Activated naive CD4-positive, alpha-beta T cell treated with anti-CD3 and anti-CD28 coated beads, Interleukin-2, amount 50 U/mL, for 24 hours (primary cell): Measurements from ENCODE around the gene GARS1.
"Not testable (repeated sequence)": the region's sequence is repeated elsewhere in the genome, so short reads cannot be mapped to it uniquely, and the experiment has no call there.

ENCODE experiments used
- H3K27ac Mint-ChIP-seq: one replicate; pipeline ENCODE4 v1.8.0; 2021; ENCODE audit warnings: mild to moderate bottlenecking, mixed read lengths
- H3K27me3 Mint-ChIP-seq: one replicate; pipeline ENCODE4 v1.8.0; 2021; ENCODE audit warnings: mixed read lengths
- H3K36me3 Mint-ChIP-seq: one replicate; pipeline ENCODE4 v1.8.0; 2021; ENCODE audit warnings: mixed read lengths
- H3K4me1 Mint-ChIP-seq: one replicate; pipeline ENCODE4 v1.8.0; 2021; ENCODE audit warnings: mixed read lengths
- H3K4me3 Mint-ChIP-seq: one replicate; pipeline ENCODE4 v1.8.0; 2021; ENCODE audit warnings: mild to moderate bottlenecking, mixed read lengths
- H3K9me3 Mint-ChIP-seq: one replicate; pipeline ENCODE4 v1.8.0; 2021; ENCODE audit warnings: mixed read lengths

GARS1 gene

DNA sequence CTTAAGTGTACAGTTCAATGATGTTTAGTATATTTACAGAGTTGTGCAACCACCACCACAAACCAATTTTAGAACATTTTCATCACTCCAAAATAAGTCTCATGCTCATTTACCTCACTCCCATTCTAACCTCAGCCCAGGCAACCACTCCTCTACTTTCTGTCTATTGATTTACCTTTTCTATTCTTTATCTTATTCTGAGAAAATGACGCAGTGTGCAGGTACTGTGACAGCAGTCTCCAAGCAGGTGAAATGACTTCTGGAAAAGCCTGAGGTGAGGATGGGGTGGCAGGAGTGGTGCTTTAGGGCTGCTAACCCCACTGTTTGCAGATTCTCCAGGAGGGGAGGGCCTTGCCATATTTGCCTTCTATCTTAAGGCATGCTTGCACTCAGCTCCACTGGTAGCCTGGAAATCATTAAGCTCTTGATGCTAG lies 39.5 kb downstream of the GARS1 start:
- peaks cover 5% of the 10 kb centered on the region for H3K4me1 Mint-ChIP-seq
- H3K9me3 Mint-ChIP-seq = no peaks in the 10 kb centered on the region
- no peaks in the 10 kb centered on the region for H3K27me3 Mint-ChIP-seq
- H3K36me3 Mint-ChIP-seq = peaks cover 34% of the 10 kb centered on the region
- H3K27ac Mint-ChIP-seq = peak overlapping the region; percentile 8
- H3K4me3 Mint-ChIP-seq = no peak overlapping the region

DNA sequence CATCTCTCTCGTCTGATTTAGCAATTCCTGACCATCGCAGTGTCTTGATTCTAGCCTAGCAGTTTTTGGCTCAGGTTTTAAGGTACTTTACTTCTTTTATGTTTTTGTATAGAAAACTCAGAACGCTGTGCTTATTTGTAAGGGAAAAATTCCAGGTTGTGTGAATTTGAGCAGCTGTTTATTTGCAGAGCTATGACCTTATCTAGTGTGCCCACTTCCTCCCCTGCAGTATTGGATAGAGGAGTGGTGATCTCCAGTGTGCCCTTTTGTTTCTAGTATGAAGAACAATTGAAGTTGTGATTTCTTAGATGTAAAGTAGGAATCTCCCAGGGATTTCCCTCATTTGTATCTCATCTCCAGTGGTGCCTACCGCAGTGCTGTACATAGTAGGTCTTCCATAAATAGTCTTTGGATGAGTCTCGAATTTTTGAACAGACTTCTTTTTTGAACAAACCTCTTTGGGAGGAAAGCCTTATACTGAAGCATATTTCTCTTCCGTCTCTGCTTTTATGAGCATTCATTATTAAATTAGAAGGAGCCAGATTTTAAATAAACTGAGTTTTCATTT lies 40.0 kb downstream of the GARS1 start:
- Mint-ChIP-seq H3K36me3 (peaks cover 34% of the 10 kb centered on the region), H3K27ac (no peak overlapping the region), H3K4me1 (peaks cover 5% of the 10 kb centered on the region), H3K27me3 (no peaks in the 10 kb centered on the region), H3K9me3 (no peaks in the 10 kb centered on the region), H3K4me3 (no peak overlapping the region)

DNA sequence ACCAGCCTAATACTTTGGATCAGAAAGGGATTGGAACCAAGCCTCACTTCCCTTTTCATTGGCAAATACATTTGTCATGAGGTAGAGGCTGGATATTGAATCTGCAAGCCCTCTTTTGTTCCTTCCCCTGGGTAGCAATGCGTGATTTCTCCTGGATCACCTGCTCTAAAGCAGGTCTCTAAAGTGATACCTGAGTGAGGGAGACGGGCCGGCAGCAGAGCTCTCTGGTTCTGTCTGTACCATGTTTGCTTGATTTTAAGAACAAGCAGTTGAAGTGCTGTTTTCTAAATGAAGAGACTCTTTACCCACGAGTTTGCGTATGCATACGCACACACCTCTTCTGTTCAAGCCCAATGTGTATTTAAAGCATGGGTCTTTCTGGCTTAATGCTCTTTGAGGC lies 41.1 kb downstream of the GARS1 start:
- no peaks in the 10 kb centered on the region for H3K27me3 Mint-ChIP-seq
- no peaks in the 10 kb centered on the region for H3K9me3 Mint-ChIP-seq
- peaks cover 34% of the 10 kb centered on the region for H3K36me3 Mint-ChIP-seq
- H3K4me1 Mint-ChIP-seq = peaks cover 5% of the 10 kb centered on the region
- H3K27ac Mint-ChIP-seq = no peak overlapping the region
- H3K4me3 Mint-ChIP-seq = no peak overlapping the region

DNA sequence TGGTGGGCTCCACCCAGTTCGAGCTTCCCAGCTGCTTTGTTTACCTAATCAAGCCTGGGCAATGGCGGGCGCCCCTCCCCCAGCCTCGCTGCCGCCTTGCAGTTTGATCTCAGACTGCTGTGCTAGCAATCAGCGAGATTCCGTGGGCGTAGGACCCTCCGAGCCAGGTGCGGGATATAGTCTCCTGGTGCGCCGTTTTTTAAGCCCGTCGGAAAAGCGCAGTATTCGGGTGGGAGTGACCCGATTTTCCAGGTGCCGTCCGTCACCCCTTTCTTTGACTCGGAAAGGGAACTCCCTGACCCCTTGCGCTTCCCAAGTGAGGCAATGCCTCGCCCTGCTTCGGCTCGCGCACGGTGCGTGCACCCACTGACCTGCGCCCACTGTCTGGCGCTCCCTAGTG lies 47.6 kb downstream of the GARS1 start:
- H3K36me3 Mint-ChIP-seq, H3K9me3 Mint-ChIP-seq, H3K27ac Mint-ChIP-seq, H3K4me3 Mint-ChIP-seq, H3K27me3 Mint-ChIP-seq, H3K4me1 Mint-ChIP-seq: not testable (repeated sequence)

DNA sequence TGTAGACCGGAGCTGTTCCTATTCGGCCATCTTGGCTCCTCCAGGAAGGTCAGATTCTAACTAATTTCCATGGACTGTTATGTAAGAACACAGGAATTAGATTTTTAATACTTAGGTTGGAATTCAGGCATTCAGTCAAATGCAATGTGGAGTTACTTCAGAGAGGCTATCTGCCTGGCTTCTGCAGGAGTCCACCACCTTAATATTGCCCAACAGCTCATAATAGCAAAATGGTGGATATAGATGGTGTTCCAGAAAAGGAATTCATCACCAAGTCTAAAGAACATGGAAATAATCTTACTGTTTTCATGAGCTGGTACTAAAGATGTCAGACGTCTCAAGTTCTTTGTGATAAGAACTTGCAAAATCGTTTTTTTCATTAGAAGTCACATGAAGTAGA lies 48.1 kb downstream of the GARS1 start:
- H3K9me3 Mint-ChIP-seq = no peaks in the 10 kb centered on the region
- no peak overlapping the region for H3K27ac Mint-ChIP-seq
- H3K36me3 Mint-ChIP-seq = peaks cover 5% of the 10 kb centered on the region
- no peaks in the 10 kb centered on the region for H3K4me1 Mint-ChIP-seq
- H3K27me3 Mint-ChIP-seq = no peaks in the 10 kb centered on the region
- no peak overlapping the region for H3K4me3 Mint-ChIP-seq

DNA sequence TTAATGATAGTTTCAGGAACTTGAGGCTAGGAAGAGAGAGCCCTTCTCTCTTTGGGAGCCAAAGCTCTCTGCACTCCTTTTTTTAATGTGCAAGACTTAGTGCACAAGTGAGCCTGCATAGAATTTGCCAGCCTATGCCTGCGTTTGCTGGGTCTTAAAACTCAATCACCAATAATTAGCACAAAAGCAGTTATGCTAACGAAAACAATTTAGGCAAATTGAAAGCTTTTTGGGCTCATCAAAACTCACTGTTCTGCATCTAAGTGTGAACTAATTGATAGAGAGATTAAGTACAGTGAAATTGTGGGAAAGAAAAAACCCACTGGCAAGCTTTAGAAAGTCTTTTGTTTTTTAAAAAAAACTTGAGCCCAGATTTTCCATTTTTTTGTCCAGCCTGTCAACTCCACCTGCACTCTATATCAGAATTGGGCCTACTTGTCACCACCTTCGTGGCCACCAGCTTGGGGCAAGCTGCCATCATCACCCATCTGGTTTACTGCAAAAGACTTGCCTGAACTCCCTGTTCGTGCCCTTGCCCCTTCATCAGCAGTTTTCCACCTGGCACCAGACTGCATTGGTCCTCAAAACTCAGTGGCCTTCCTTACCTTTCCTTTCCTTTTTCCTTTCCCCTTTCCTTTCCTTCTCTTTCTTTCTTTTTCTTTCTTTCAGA lies 49.7 kb downstream of the GARS1 start:
- Mint-ChIP-seq H3K4me3 (no peak overlapping the region), H3K9me3 (no peaks in the 10 kb centered on the region), H3K36me3 (peaks cover 5% of the 10 kb centered on the region), H3K27ac (no peak overlapping the region), H3K4me1 (no peaks in the 10 kb centered on the region), H3K27me3 (no peaks in the 10 kb centered on the region)

DNA sequence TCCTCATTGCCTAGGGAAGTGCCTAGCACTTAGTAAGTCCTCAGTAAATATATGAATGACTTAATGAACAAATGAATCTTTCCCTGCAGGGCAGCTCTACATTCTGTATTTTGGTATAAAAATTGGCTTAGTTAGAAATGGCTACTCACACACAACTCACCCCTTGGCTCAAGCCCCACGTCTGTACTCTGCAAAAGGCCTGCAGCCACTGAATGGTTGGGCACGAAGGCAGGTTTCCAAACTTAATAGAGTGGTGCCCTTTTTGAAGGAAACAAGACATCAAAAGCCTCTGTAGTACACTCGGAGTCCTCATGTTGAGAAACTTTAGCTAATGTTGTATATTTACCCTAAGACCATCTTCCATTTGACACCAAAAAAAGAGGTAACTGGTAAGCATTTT lies 51.0 kb downstream of the GARS1 start:
- no peak overlapping the region for H3K27ac Mint-ChIP-seq

DNA sequence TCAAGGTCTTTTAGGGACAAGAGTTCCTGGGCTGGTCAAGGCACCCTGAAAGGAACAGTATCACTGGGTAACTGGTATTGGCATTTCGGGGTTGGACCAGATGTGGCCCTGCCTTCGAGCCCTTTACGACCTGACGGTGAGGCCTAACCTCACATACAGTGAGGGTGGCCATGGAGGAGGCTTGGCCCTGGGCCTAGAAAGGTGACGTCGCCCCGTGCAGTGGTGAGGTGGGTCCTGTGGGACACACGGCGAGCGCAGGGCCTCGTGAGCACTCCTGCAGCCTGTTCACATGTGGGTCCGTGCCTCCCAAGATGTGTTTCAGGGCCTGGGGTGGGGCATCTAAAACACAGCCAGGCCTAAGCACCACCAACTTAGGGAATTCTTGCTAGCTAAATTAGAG lies 51.5 kb downstream of the GARS1 start:
- Mint-ChIP-seq H3K4me3 (no peak overlapping the region), H3K9me3 (no peaks in the 10 kb centered on the region), H3K27me3 (no peaks in the 10 kb centered on the region), H3K36me3 (peaks cover 5% of the 10 kb centered on the region), H3K27ac (no peak overlapping the region), H3K4me1 (no peaks in the 10 kb centered on the region)

More for the DNA sequence above, 51.0 kb downstream of the GARS1 start:
- no peaks in the 10 kb centered on the region for H3K9me3 Mint-ChIP-seq
- no peaks in the 10 kb centered on the region for H3K27me3 Mint-ChIP-seq
- peaks cover 5% of the 10 kb centered on the region for H3K36me3 Mint-ChIP-seq
- no peaks in the 10 kb centered on the region for H3K4me1 Mint-ChIP-seq
- no peak overlapping the region for H3K4me3 Mint-ChIP-seq

DNA sequence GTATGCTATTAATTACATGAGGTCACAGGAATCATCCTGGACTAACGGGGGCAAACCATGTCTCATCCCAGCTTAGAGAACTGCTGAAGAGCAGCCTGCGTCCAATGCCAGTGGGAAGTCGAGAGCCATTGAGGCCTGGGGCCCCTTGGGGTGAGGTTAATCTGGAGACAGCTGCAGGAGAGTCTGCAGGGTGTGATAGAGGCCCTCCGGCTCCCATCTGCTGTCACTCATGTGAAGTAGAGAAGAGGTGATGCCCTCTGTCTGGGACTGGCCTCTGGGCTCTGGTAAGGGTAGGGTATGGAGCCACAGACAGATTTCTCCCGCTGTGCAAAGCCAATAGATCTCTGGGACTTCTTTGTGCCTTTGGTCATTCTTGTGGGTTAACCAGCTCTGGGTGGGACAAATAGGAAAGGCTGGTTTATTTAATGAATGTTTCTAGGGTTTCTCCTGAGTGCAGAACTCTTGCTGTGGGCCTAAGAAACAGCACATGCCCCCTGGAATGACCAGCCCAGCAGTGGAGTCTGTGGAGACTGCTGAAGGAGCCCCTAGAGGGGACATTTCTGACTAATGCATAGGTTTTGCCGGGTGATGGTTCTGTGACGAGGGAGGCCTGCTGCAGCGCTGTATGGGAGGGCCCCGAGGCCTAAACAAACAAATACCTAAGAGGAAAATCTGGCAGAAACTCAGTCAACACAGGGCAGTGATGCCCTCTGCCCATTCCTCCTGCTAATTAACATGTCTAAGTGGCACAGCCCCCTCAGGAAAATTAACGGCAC lies 53.1 kb downstream of the GARS1 start:
- H3K36me3 Mint-ChIP-seq = peaks cover 5% of the 10 kb centered on the region
- H3K4me1 Mint-ChIP-seq = no peaks in the 10 kb centered on the region
- no peak overlapping the region for H3K27ac Mint-ChIP-seq
- no peaks in the 10 kb centered on the region for H3K9me3 Mint-ChIP-seq
- no peak overlapping the region for H3K4me3 Mint-ChIP-seq
- H3K27me3 Mint-ChIP-seq = no peaks in the 10 kb centered on the region

DNA sequence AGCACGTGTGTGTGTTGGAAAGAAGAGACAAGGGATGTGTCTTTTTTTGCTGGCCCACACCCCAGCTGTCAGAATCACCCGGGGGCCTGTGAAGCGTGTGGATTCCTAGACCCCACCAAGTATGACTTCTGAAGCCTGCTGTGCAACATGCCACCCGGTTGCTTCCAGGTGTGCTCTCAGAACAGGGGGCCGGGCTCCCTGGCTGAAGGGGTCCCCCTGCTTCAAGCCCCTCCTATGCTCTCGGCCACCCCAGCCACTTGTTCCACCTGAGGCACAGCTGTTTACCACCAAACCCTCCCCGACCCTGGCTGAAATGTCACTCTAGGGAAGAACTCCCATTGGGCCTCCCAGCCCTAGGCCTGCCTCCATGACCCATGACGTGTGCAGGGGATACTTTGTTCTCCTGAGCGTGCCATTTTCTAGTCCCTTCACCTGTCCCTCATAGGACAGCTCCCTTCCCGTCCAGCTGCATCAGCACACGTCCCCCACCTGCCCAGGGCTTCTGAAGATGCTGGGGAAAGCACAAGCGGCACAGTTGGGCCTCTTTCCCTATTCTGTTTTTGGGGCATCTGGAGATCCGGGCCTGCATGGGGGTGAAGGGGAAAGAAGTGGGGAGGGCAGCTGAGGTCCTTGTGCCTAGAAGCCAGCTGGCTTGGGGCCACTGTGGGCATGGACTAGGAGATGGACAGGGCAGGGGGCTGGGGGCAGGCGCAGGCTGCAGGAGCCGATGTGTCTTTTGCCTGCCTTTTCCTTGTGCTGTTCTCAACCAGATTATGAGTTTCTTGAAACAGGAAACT lies 54.3 kb downstream of the GARS1 start:
- H3K9me3 Mint-ChIP-seq = no peaks in the 10 kb centered on the region
- H3K27ac Mint-ChIP-seq = no peak overlapping the region
- peaks cover 2% of the 10 kb centered on the region for H3K36me3 Mint-ChIP-seq
- no peaks in the 10 kb centered on the region for H3K27me3 Mint-ChIP-seq
- no peak overlapping the region for H3K4me3 Mint-ChIP-seq
- H3K4me1 Mint-ChIP-seq = no peaks in the 10 kb centered on the region

DNA sequence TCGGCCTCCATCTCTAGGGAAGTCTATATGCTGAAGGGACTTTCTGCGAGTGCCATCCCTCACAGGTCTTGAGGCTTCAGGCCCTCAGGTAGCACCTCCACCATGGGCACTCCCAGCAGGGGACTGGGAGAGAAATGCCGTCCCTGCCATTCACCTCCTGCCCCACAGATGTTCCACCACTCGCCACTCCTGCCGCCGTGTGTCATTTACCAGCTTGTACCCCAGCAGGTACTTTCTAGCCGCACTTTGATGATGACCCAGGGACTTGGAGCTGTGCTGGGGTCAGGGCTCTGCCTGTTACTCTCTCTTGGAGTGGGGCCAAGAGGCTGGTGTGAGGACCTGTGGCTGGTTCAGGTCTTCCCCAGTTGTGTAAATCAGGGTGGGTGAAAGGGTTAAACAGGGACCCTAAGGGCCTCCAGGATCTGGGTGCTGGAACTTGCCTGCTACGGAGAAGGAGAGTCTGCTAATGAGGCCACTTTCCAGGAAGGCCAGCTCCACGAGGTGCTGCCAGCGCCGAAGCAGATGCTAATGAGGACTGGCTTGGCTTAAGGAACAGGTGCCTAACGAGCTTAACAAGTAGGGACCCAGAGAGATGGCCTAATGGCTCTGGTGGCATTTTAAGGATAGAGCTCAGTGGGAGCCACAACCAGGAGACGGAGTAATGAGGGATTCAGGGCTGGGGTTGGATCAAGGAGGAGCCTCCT lies 55.2 kb downstream of the GARS1 start:
- H3K9me3 Mint-ChIP-seq = no peaks in the 10 kb centered on the region
- H3K4me3 Mint-ChIP-seq = no peak overlapping the region
- H3K36me3 Mint-ChIP-seq = peaks cover 7% of the 10 kb centered on the region
- H3K27me3 Mint-ChIP-seq = no peaks in the 10 kb centered on the region
- no peaks in the 10 kb centered on the region for H3K4me1 Mint-ChIP-seq
- H3K27ac Mint-ChIP-seq = no peak overlapping the region

DNA sequence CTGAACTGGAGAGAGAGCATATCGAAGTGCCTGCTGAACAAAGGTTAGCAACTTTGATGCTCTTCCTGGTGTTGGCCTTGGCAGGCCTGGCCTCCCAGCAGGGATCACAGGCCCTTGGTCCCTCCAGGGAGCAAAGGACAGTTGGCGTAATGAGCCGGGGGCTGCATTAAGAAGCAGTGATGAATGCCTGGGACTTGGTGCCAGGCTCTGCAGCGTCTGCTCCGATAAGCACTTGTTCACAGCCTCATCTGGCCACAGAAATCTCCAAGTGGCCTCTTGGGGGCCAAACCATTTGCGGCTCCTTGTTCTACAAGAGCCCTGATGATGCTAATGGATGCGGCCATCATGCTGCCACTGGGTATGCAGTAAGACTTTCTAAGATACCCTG lies 55.7 kb downstream of the GARS1 start:
- H3K36me3 Mint-ChIP-seq = peaks cover 5% of the 10 kb centered on the region
- H3K27me3 Mint-ChIP-seq = no peaks in the 10 kb centered on the region

DNA sequence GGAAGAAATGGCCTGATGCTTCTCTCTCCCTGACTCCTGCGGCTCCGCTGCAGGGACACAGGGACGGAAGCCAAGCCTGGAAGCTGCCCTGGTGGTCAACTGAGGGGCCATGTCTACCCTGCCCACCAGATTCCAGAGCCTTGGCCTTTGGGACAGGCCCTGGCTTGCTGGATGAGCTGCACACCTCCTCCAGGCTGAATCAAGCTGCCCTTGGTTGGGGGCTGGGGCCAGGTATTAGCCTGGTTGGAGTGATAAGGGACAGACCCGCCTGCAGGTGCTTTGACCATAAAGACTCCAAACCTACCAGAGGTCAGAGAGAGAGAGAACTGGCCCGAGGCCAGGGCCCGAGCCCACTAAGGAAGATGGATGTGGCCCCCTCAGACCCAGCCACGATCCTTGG lies 57.5 kb downstream of the GARS1 start:
- Mint-ChIP-seq H3K4me1 (no peaks in the 10 kb centered on the region), H3K9me3 (no peaks in the 10 kb centered on the region), H3K27me3 (no peaks in the 10 kb centered on the region), H3K4me3 (no peak overlapping the region), H3K36me3 (peaks cover 5% of the 10 kb centered on the region), H3K27ac (no peak overlapping the region)

More for the DNA sequence above, 55.7 kb downstream of the GARS1 start:
- H3K27ac Mint-ChIP-seq = no peak overlapping the region
- no peaks in the 10 kb centered on the region for H3K4me1 Mint-ChIP-seq
- no peak overlapping the region for H3K4me3 Mint-ChIP-seq
- H3K9me3 Mint-ChIP-seq = no peaks in the 10 kb centered on the region

DNA sequence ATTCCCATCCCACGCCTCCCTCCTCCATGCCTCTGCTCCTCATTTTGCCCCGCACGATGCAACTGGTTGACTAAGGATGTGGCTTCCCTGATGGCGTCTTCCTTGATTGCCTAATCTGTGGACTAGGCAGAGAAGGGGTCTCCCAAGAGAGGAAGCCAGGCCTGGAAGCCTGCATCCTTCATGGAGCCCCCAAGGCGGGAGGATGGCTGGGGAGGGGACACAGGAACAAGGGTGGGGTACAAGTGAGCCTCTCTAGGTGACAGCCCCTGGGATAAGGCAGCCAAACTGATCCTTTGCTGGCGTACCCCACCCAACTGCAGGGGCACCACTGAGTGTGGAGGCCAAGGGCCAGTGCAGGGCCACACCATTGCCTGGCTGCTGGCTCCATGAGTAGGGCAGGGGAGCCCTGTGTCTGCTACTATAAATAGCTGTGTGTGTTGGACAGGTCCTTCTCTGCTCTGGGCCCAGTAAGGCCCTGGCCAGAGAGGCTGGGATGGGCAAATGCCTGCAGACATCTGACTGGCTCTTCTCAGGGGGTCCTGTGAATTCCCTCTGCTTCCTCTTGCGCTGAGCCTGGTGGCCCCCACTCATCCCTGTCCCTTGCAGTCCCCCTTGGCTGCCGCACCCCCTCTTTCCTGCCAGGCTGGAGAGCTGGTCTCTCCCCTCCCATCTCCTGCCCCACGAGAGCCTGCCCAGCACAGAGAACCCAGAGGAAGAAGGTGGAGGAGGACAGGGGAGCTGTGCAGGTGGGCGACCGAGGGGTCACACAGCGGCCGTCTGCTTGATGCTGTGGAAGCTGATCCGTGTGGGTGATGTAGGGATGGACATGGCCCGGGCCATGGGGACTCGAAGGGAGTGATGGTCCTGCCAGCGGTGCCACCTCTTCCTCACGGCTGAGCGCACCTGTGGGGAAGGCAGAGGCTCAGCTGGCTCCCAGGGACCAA lies 58.3 kb downstream of the GARS1 start:
- Mint-ChIP-seq H3K27me3 (no peaks in the 10 kb centered on the region), H3K27ac (no peak overlapping the region), H3K36me3 (peaks cover 5% of the 10 kb centered on the region), H3K9me3 (no peaks in the 10 kb centered on the region), H3K4me1 (no peaks in the 10 kb centered on the region), H3K4me3 (no peak overlapping the region)
